ENCODE measurements around the gene SNRNP35.
"Not testable (repeated sequence)": the region's sequence is repeated elsewhere in the genome, so short reads cannot be mapped to it uniquely, and the experiment has no call there.

Gene SNRNP35

DNA sequence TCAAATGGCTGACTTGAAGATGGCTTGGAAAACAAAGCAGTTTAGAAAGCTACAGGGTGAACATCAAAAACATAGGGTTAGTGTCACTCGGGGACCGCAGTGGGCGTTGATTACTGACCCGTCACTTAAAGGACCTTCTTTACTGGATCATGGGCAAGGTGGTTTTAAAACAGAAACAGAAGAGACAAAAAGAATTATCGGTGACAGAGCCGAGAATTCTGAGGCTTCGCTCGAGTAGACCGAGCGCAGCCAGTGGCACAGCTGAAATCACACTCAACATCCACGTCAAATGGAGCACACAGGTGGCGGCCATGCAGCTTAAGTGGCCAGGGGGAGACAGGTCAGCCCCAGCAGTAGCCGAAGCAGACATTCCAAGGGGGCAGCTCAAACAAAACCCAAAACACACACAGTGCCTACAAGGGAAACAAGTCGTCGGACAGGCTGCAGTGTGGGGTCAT lies 17.3 kb downstream of the SNRNP35 start:
- DNase-seq (ENCODE audit: extremely low read depth, low read depth), result no peak
- TF ChIP-seq CTCF (IDR thresholded peaks at IDR 0.05; ENCODE audit: low read depth, low read length, missing control alignments), result no peak
- H3K4me3 ChIP-seq (replicated peaks; ENCODE audit: low read depth, low read length), result no peak overlapping the region

DNA sequence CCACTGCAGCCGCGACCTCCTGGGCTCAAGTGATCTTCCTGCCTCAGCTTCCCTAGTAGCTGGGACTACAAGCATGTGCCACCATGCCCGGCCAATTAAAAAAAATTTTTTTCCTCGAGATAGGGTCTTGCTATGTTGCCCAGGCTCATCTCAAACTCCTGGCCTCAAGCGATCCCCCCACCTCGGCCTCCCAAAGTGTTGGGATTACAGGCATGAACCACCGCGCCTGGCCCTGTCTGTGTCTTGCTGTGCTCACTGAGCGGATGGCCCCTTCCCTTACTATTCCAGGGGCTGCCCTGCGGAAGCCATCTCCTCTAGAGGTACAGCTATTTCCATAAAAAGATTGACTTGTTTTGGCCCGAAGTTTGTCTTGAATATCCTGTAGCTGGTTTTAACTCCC lies 20.1 kb downstream of the SNRNP35 start:
- TF ChIP-seq CTCF (IDR thresholded peaks at IDR 0.05; ENCODE audit: low read depth, low read length, missing control alignments), result no peak
- no peak overlapping the region for H3K4me3 ChIP-seq (replicated peaks; ENCODE audit: low read depth, low read length)
- no peak for DNase-seq (ENCODE audit: extremely low read depth, low read depth)

DNA sequence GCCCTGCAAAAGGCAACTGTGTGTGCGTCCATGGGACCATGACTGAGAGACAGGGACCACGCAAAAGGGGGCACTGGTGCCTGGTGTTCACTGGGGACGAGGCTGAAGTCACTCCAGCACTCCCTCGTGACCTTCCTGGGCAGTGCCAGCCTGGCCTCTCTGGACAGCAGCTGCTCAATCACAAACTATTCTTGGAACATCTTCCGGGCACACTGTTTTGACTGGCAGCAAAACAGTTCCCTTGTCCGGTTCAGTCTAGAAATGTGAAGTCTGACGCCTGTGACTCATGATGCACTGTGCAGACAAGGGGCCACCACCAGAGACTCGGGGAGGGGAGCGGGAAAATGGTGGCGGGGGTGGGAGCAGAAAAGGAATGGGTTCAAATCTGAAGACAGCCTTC lies 20.8 kb downstream of the SNRNP35 start:
- no peak for DNase-seq (ENCODE audit: extremely low read depth, low read depth)
- no peak for TF ChIP-seq CTCF (IDR thresholded peaks at IDR 0.05; ENCODE audit: low read depth, low read length, missing control alignments)
- no peak overlapping the region for H3K4me3 ChIP-seq (replicated peaks; ENCODE audit: low read depth, low read length)

- H3K4me3 ChIP-seq (replicated peaks; ENCODE audit: low read depth, low read length), result no peak overlapping the region
- TF ChIP-seq CTCF (IDR thresholded peaks at IDR 0.05; ENCODE audit: low read depth, low read length, missing control alignments), result no peak
- DNase-seq (ENCODE audit: extremely low read depth, low read depth), result no peak
Measured at GRCh38 chr12:123479442-123480180, 21.7 kb downstream of the SNRNP35 start.

DNA sequence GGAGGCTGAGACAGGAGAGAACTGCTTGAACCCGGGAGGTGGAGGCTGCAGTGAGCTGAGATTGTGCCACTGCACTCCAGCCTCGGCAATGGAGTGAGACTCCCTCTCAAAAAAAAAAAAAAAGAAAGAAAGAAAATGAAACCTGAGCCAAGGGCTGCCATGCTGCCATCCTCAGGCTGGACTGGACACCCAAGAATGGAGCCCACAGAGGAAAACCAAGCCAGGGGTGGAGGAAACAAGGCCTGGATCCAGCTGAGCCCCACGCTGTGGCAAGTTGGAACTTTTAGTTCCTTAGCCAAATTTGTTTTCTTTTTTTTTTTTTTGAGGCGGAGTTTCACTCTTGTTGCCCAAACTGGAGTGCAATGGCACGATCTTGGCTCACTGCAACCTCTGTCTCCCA lies 23.3 kb downstream of the SNRNP35 start:
- DNase-seq (ENCODE audit: extremely low read depth, low read depth); H3K4me3 ChIP-seq (replicated peaks; ENCODE audit: low read depth, low read length): not testable (repeated sequence)

- H3K4me3 ChIP-seq (replicated peaks; ENCODE audit: low read depth, low read length), result no peak overlapping the region
- no peak for TF ChIP-seq CTCF (IDR thresholded peaks at IDR 0.05; ENCODE audit: low read depth, low read length, missing control alignments)
- DNase-seq (ENCODE audit: extremely low read depth, low read depth), result no peak
Measured at GRCh38 chr12:123482876-123483275, 24.9 kb downstream of the SNRNP35 start.

GRCh38 chr12:123483602-123484248 lies 25.8 kb downstream of the SNRNP35 start:
- no peak for DNase-seq (ENCODE audit: extremely low read depth, low read depth)
- H3K4me3 ChIP-seq (replicated peaks; ENCODE audit: low read depth, low read length), result no peak overlapping the region
- no peak for TF ChIP-seq CTCF (IDR thresholded peaks at IDR 0.05; ENCODE audit: low read depth, low read length, missing control alignments)

Measured in HFF-Myc (cell line).